ENCODE data around the gene COMMD1.

Gene COMMD1

GRCh38 chr2:61993422-61994024, 88.0 kb downstream of the COMMD1 start:
- no peaks in the 10 kb centered on the region for H3K79me2 ChIP-seq (ENCODE audit: insufficient read depth, low read length)
- TF ChIP-seq EZH2 (IDR thresholded peaks at IDR 0.05; ENCODE audit: borderline replicate concordance, low read depth, low read length, severe bottlenecking), result no peak
- peak; percentile 72 for TF ChIP-seq CTCF (IDR thresholded peaks at IDR 0.05; ENCODE audit: borderline replicate concordance, extremely low read depth, low read length, poor library complexity, severe bottlenecking)
- ATAC-seq (ENCODE audit: insufficient read depth, low read depth), result peak; percentile 85

GRCh38 chr2:61994531-61994930, 89.1 kb downstream of the COMMD1 start:
- Histone ChIP-seq H3K9ac (ENCODE audit: low read depth, low read length) (no peak overlapping the region), H3K79me2 (ENCODE audit: insufficient read depth, low read length) (no peaks in the 10 kb centered on the region), H3K9me3 (ENCODE audit: insufficient read depth, low read length, severe bottlenecking) (no peaks in the 10 kb centered on the region), H3K36me3 (ENCODE audit: insufficient read depth, low read length) (no peaks in the 10 kb centered on the region), H3K4me2 (ENCODE audit: insufficient read depth, low read length) (no peak overlapping the region), H3K4me1 (ENCODE audit: insufficient read depth, low read length) (no peaks in the 10 kb centered on the region), H3K27me3 (ENCODE audit: insufficient read depth, low read length, poor library complexity) (no peaks in the 10 kb centered on the region), H3K27ac (ENCODE audit: low read length) (no peak overlapping the region), H3K4me3 (ENCODE audit: low read depth in 1 of 2, low read length in 2 of 2) (no peak overlapping the region), H2AFZ (ENCODE audit: low read depth, low read length) (no peak overlapping the region), H4K20me1 (ENCODE audit: insufficient read depth, low read length) (no peaks in the 10 kb centered on the region)
- no peak for TF ChIP-seq EZH2 (IDR thresholded peaks at IDR 0.05; ENCODE audit: borderline replicate concordance, low read depth, low read length, severe bottlenecking)
- TF ChIP-seq CTCF (IDR thresholded peaks at IDR 0.05; ENCODE audit: borderline replicate concordance, extremely low read depth, low read length, poor library complexity, severe bottlenecking), result no peak
- DNase-seq (no peak), ATAC-seq (ENCODE audit: insufficient read depth, low read depth) (no peak)

More at GRCh38 chr2:61993422-61994024, 88.0 kb downstream of the COMMD1 start:
- Histone ChIP-seq H3K36me3 (ENCODE audit: insufficient read depth, low read length) (no peaks in the 10 kb centered on the region), H3K27me3 (ENCODE audit: insufficient read depth, low read length, poor library complexity) (no peaks in the 10 kb centered on the region), H3K4me2 (ENCODE audit: insufficient read depth, low read length) (no peak overlapping the region), H3K27ac (ENCODE audit: low read length) (no peak overlapping the region), H3K9ac (ENCODE audit: low read depth, low read length) (no peak overlapping the region), H3K9me3 (ENCODE audit: insufficient read depth, low read length, severe bottlenecking) (no peaks in the 10 kb centered on the region), H3K4me3 (ENCODE audit: low read depth in 1 of 2, low read length in 2 of 2) (no peak overlapping the region), H2AFZ (ENCODE audit: low read depth, low read length) (no peak overlapping the region), H4K20me1 (ENCODE audit: insufficient read depth, low read length) (no peaks in the 10 kb centered on the region), H3K4me1 (ENCODE audit: insufficient read depth, low read length) (no peaks in the 10 kb centered on the region)
- peak; percentile 27 for DNase-seq

- no peak overlapping the region for H3K9ac ChIP-seq (ENCODE audit: low read depth, low read length)
- H4K20me1 ChIP-seq (ENCODE audit: insufficient read depth, low read length), result no peaks in the 10 kb centered on the region
- H3K27ac ChIP-seq (ENCODE audit: low read length), result no peak overlapping the region
- no peak overlapping the region for H3K4me3 ChIP-seq (ENCODE audit: low read depth in 1 of 2, low read length in 2 of 2)
- H3K36me3 ChIP-seq (ENCODE audit: insufficient read depth, low read length), result no peaks in the 10 kb centered on the region
- H3K79me2 ChIP-seq (ENCODE audit: insufficient read depth, low read length), result no peaks in the 10 kb centered on the region
- ATAC-seq (ENCODE audit: insufficient read depth, low read depth), result no peak
- DNase-seq, result no peak
- no peaks in the 10 kb centered on the region for H3K4me1 ChIP-seq (ENCODE audit: insufficient read depth, low read length)
- TF ChIP-seq EZH2 (IDR thresholded peaks at IDR 0.05; ENCODE audit: borderline replicate concordance, low read depth, low read length, severe bottlenecking) (no peak), CTCF (IDR thresholded peaks at IDR 0.05; ENCODE audit: borderline replicate concordance, extremely low read depth, low read length, poor library complexity, severe bottlenecking) (no peak)
- no peaks in the 10 kb centered on the region for H3K27me3 ChIP-seq (ENCODE audit: insufficient read depth, low read length, poor library complexity)
- no peak overlapping the region for H2AFZ ChIP-seq (ENCODE audit: low read depth, low read length)
- no peaks in the 10 kb centered on the region for H3K9me3 ChIP-seq (ENCODE audit: insufficient read depth, low read length, severe bottlenecking)
- H3K4me2 ChIP-seq (ENCODE audit: insufficient read depth, low read length), result no peak overlapping the region
These were observed 89.6 kb downstream of the COMMD1 start for GRCh38 chr2:61995065-61995464.
